ENCODE results near the gene NABP2.

- no peak for TF ChIP-seq POLR2A (IDR thresholded peaks at IDR 0.05)
- no peak for TF ChIP-seq POLR2AphosphoS5 (IDR thresholded peaks at IDR 0.05)
- TF ChIP-seq, protein P1, sequence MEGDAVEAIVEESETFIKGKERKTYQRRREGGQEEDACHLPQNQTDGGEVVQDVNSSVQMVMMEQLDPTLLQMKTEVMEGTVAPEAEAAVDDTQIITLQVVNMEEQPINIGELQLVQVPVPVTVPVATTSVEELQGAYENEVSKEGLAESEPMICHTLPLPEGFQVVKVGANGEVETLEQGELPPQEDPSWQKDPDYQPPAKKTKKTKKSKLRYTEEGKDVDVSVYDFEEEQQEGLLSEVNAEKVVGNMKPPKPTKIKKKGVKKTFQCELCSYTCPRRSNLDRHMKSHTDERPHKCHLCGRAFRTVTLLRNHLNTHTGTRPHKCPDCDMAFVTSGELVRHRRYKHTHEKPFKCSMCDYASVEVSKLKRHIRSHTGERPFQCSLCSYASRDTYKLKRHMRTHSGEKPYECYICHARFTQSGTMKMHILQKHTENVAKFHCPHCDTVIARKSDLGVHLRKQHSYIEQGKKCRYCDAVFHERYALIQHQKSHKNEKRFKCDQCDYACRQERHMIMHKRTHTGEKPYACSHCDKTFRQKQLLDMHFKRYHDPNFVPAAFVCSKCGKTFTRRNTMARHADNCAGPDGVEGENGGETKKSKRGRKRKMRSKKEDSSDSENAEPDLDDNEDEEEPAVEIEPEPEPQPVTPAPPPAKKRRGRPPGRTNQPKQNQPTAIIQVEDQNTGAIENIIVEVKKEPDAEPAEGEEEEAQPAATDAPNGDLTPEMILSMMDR (IDR thresholded peaks at IDR 0.05) = no peak
- no peak for TF ChIP-seq EP300 (IDR thresholded peaks at IDR 0.05)
These were observed 4.9 kb downstream of the NABP2 start for GRCh38 chr12:56229082-56229481.
